H1 (cell line): ENCODE results near the gene RABGGTB. TPM values are rescaled to one million over a fixed set of nuclear protein-coding genes. Genes with fewer than 3 reads are reported as not detected.
A peak's percentile ranks its signal among the peaks of the same experiment; 100 is the strongest.

Source experiments
- BRCA1 ChIP-seq: IDR thresholded peaks from 2 replicates; pipeline ENCODE4 v1.6.1; 2012; ENCODE audit warnings: low read depth, low read length, improper control_type of control experiment
- CBX8 ChIP-seq: fragments of 300-800, 300-1000 bp; sonication (generic); IDR thresholded peaks from 2 replicates; pipeline ENCODE4 v1.7.1; 2016; ENCODE audit warnings: low read depth, low read length, borderline replicate concordance
- EGR1 ChIP-seq: IDR thresholded peaks from 2 replicates; pipeline ENCODE4 v1.6.1; 2011; ENCODE audit warnings: low read depth, low read length, borderline replicate concordance
- JUND ChIP-seq: IDR thresholded peaks from 2 replicates; pipeline ENCODE4 v1.6.1; 2011; ENCODE audit warnings: mild to moderate bottlenecking, improper control_type of control experiment, low read length
- KDM1A ChIP-seq: fragments of 200-600, 300-600 bp; sonication (generic); IDR thresholded peaks from 2 replicates; pipeline ENCODE4 v1.7.1; 2016; ENCODE audit warnings: mild to moderate bottlenecking, low read length, borderline replicate concordance
- KDM4A ChIP-seq: IDR thresholded peaks from one replicate; pipeline ENCODE4 v1.7.1; 2012; ENCODE audit warnings: low read depth, mild to moderate bottlenecking, moderate library complexity, low read length, inconsistent platforms; ENCODE audit not compliant: severe bottlenecking
- RAD21 ChIP-seq, 2 experiments: IDR thresholded peaks in 1 of 2; conservative IDR thresholded peaks in 1 of 2; 2 replicates each; pipeline ENCODE4 v1.6.1; 2011; ENCODE audit warnings: low read depth in 2 of 2, low read length in 2 of 2, improper control_type of control experiment in 1 of 2, inconsistent platforms in 1 of 2, mild to moderate bottlenecking in 1 of 2, moderate library complexity in 1 of 2
- SAP30 ChIP-seq: fragments of 300-600 bp; sonication (generic); IDR thresholded peaks from 2 replicates; pipeline ENCODE4 v1.7.1; 2012; ENCODE audit warnings: low read length, moderate library complexity, mild to moderate bottlenecking, inconsistent platforms; ENCODE audit not compliant: insufficient read depth, insufficient replicate concordance
- SIX5 ChIP-seq: IDR thresholded peaks from 2 replicates; pipeline ENCODE4 v1.6.1; 2011; ENCODE audit warnings: mild to moderate bottlenecking, low read depth, low read length
- SP1 ChIP-seq: IDR thresholded peaks from 2 replicates; pipeline ENCODE4 v1.6.1; 2011; ENCODE audit warnings: low read depth, low read length
- SP4 ChIP-seq: IDR thresholded peaks from 2 replicates; pipeline ENCODE4 v1.6.1; 2012; ENCODE audit warnings: low read length, inconsistent platforms
- polyA plus RNA-seq, 7 experiments: library from polyadenylated mRNA; depleted of rRNA in 3 of 7; stranded (reverse) in 5 of 7; unstranded in 2 of 7; fragments of >200 nt in 5 of 7; fragments of 200-250 nt in 2 of 7; gene quantifications; 1 replicate in 5 of 7; 2 replicates in 1 of 7; 4 replicates in 1 of 7; pipeline versions ENCODE4 v1.2.1 to v1.2.3, GENCODE V29; 2011 to 2013; ENCODE audit warnings: missing spikeins in 2 of 7, mixed read lengths in 2 of 7
- total RNA-seq: library from RNA; stranded (reverse); fragmentation: NEBNext Ultra II Directional; extraction: Animal tissue kit (Norgen Biotek cat#: 25700); gene quantifications from 2 replicates; pipeline ENCODE4 v1.2.1, GENCODE V29; 2021
- TF ChIP-seq, protein P1 (sequence below): IDR thresholded peaks from 2 replicates; pipeline ENCODE4 v1.6.1; 2012; ENCODE audit warnings: inconsistent platforms
- TF ChIP-seq, protein P2 (sequence below): IDR thresholded peaks from 2 replicates; pipeline ENCODE4 v1.6.1; 2012; ENCODE audit warnings: inconsistent platforms

RABGGTB gene
- total and polyA plus RNA-seq, 2 of the 8 experiments (the other 6 are each of a cell fraction or from before 2014, with no cell fraction given), result 70.7 to 124 TPM

DNA sequence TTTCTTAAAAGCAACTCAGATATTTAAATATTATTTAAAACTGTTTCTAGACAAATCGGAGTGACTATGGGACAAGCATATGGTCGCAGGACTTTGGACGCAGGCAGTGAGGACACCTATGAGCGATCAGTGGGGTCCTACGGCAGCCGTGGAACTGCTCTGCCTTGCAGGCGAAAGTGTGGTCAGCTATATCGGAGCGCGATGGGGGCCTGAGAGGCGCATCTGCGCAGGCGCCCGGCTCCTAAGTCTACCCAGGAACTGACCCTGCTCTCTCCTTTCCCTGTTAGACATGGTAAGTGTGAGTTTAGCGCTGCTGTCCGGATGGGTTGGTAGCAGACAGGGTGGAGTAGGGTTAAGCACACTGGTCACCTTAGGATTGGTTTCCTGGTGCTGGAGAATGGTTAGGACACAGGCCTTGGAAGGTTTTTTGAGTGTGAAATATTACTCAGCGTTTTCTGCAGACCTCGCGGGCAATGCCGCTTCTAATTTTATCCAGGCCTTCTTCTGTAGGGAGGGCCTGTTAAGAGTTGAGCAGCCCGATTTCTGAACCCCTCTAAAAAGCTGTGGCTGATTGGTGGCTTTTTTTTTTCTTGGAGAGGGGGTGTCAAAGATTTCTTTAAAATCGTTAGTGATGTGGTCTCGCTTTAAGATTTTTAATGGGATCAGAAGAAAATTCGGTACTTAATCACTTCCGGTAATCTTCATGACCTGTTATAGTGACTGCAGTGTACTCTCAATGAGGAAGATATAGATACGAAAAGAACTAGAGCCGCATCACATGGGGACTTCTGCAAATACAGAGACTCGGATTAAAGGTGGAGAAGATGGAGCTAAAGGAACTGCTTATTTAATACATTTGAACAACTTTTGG, at the start of gene RABGGTB (continued):
- TF ChIP-seq JUND (no peak), SIX5 (no peak), SAP30 (peak; percentile 83), SP4 (peak; percentile 98), CBX8 (no peak), RAD21 (IDR thresholded peaks at IDR 0.05 in 1 of 2, conservative IDR thresholded peaks at IDR 0.05 in 1 of 2; ENCODE audit: low read depth in 2 of 2, low read length in 2 of 2) (peak; percentile 11 to 17; a peak in 2 of 4 replicates), SP1 (peak; percentile 32; the same call in 1 of the 2 replicates), KDM4A (no peak), EGR1 (no peak), BRCA1 (no peak), KDM1A (no peak)
- TF ChIP-seq, protein P1, sequence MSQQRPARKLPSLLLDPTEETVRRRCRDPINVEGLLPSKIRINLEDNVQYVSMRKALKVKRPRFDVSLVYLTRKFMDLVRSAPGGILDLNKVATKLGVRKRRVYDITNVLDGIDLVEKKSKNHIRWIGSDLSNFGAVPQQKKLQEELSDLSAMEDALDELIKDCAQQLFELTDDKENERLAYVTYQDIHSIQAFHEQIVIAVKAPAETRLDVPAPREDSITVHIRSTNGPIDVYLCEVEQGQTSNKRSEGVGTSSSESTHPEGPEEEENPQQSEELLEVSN, result peak; percentile 11; the same call in 1 of the 2 replicates
- TF ChIP-seq, protein P2, sequence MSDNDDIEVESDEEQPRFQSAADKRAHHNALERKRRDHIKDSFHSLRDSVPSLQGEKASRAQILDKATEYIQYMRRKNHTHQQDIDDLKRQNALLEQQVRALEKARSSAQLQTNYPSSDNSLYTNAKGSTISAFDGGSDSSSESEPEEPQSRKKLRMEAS, result peak; percentile 55; the same call in 1 of the 2 replicates
